ENCODE measurements around the gene GLCCI1.

GRCh38 chr7:7970531-7971307 is 2.1 kb downstream of the GLCCI1 start:
- TF ChIP-seq CTCF (IDR thresholded peaks at IDR 0.05 in 2 of 3, conservative IDR thresholded peaks at IDR 0.05 in 1 of 3; ENCODE audit: control insufficient read depth in 2 of 3, extremely low read depth in 1 of 3, insufficient read depth in 1 of 3, low read depth in 3 of 3, low read length in 3 of 3) (no peak; a peak in 1 of 6 replicates), GABPA (IDR thresholded peaks at IDR 0.05; ENCODE audit: low read depth) (no peak), MAX (IDR thresholded peaks at IDR 0.05; ENCODE audit: low read depth, low read length) (no peak), MYC (IDR thresholded peaks at IDR 0.05; ENCODE audit: insufficient read depth, insufficient read length, insufficient replicate concordance, low read length, severe bottlenecking) (no peak)
